Left cardiac atrium (tissue), 4 donors: ENCODE results near the gene EEF1G. TPM values are rescaled to one million over a fixed set of nuclear protein-coding genes. Genes with fewer than 3 reads are reported as not detected.
A peak's percentile ranks its signal among the peaks of the same experiment; 100 is the strongest.

Experiments used
- ATAC-seq, 2 donors: fragments of 200-7000 bp; cut with Tn5 transposase; one replicate each; pipeline ENCODE4 v1.9.1; 2020; ENCODE audit warnings: mild to moderate bottlenecking in 2 of 2, moderate library complexity in 2 of 2
- DNase-seq: peaks from one replicate; pipeline ENCODE4 v3.0.0-alpha.2; 2020
- intact Hi-C, 2 donors: fragments of 100-400 bp; cut with DNase I; formaldehyde crosslinking; loops; one replicate each; pipeline versions ENCODE4 v1.14.1 to v1.15.1; 2022 to 2023
- total RNA-seq, 2 donors: library from RNA; stranded (reverse); fragmentation: NEBNext Ultra II Directional; extraction: Animal tissue kit (Norgen Biotek cat#: 25700); gene quantifications; one replicate each; pipeline ENCODE4 v1.2.1, GENCODE V29; 2021
- donor health status: DM: no; HTN: yes; CAD: no.
- donor health status: DM: no; HTN: yes; CAD: no; lungs with severe emphysema.
- donor health status: DM: yes; HTN: yes; CAD: no.
- donor health status: Dilated cardiomyopathy.

Gene EEF1G
- total RNA-seq, 2 donors from 2014 or later: 833 to 894 TPM

- intact Hi-C loops: loop anchor here in 1 of 2 donors (10.0 kb wide), 1 partner anchor 250 kb away; no protein-coding TSS in a partner anchor
- DNase-seq (no peak), ATAC-seq (no peak)
Measured at GRCh38 chr11:62604460-62605120, 30.9 kb upstream of the EEF1G start.

- intact Hi-C loops: loop anchor here in 1 of 2 donors (10.0 kb wide), 1 partner anchor 251 kb away; no protein-coding TSS in a partner anchor
- DNase-seq (no peak), ATAC-seq (no peak)
Measured at GRCh38 chr11:62603776-62604299, 30.1 kb upstream of the EEF1G start.

GRCh38 chr11:62603072-62603408 lies 29.3 kb upstream of the EEF1G start:
- intact Hi-C loops: loop anchor here in 1 of 2 donors (10.0 kb wide), 1 partner anchor 252 kb away; no protein-coding TSS in a partner anchor
- DNase-seq: no peak
- no peak for ATAC-seq

GRCh38 chr11:62602141-62603071 lies 28.7 kb upstream of the EEF1G start:
- peak; percentile 53 to 69 for ATAC-seq
- intact Hi-C loops: loop anchor here in 1 of 2 donors (10.0 kb wide), 1 partner anchor 252 kb away; no protein-coding TSS in a partner anchor
- peak; percentile 67 for DNase-seq

- peak; percentile 86 to 91 for ATAC-seq
Measured at GRCh38 chr11:62601372-62602140, 27.9 kb upstream of the EEF1G start, which contains the start of gene MTA2. TSS of gene MTA2 (minus strand) at chr11:62601865. CDS start at chr11:62601450, 415 bp downstream.

GRCh38 chr11:62601122-62601371 lies 27.4 kb upstream of the EEF1G start:
- ATAC-seq (peak; percentile 41 to 43), DNase-seq (peak; percentile 76)
- intact Hi-C loops: loop anchor here in 1 of 2 donors (10.0 kb wide), 1 partner anchor 254 kb away; no protein-coding TSS in a partner anchor

More at GRCh38 chr11:62601372-62602140, 27.9 kb upstream of the EEF1G start, which contains the start of gene MTA2:
- intact Hi-C loops: loop anchor here in 1 of 2 donors (10.0 kb wide), 1 partner anchor 253 kb away; no protein-coding TSS in a partner anchor
- DNase-seq: peak; percentile 97

GRCh38 chr11:62600367-62601121 lies 26.9 kb upstream of the EEF1G start:
- no peak for DNase-seq
- no peak for ATAC-seq
- intact Hi-C loops: loop anchor here in 1 of 2 donors (10.0 kb wide), 1 partner anchor 254 kb away; no protein-coding TSS in a partner anchor

- DNase-seq (no peak), ATAC-seq (no peak)
- intact Hi-C loops: loop anchor here in 1 of 2 donors (10.0 kb wide), 1 partner anchor 255 kb away; no protein-coding TSS in a partner anchor
Measured at GRCh38 chr11:62599901-62600300, 26.2 kb upstream of the EEF1G start.

GRCh38 chr11:62599069-62599696 lies 25.5 kb upstream of the EEF1G start:
- ATAC-seq: peak; percentile 73

GRCh38 chr11:62595124-62595523 lies 21.4 kb upstream of the EEF1G start:
- no peak for ATAC-seq
- intact Hi-C loops: no loop called here
- DNase-seq: no peak

More at GRCh38 chr11:62599069-62599696, 25.5 kb upstream of the EEF1G start:
- peak; percentile 96 for DNase-seq
- intact Hi-C loops: no loop called here

- peak; percentile 85 for DNase-seq
- ATAC-seq: peak in 1 of 2 donors; percentile 22
- intact Hi-C loops: no loop called here
Measured at GRCh38 chr11:62593434-62594044, 19.8 kb upstream of the EEF1G start.

- DNase-seq (no peak), ATAC-seq (no peak)
- intact Hi-C loops: no loop called here
Measured at GRCh38 chr11:62592989-62593421, 19.3 kb upstream of the EEF1G start.

- intact Hi-C loops: no loop called here
- no peak for DNase-seq
Measured at GRCh38 chr11:62592146-62592815, 18.6 kb upstream of the EEF1G start.

GRCh38 chr11:62591448-62592145 lies 17.9 kb upstream of the EEF1G start, which contains the start of gene TUT1:
TSS of gene TUT1 (minus strand) at chr11:62591523. CDS start at chr11:62591485, 38 bp downstream.
- peak; percentile 96 to 97 for ATAC-seq
- intact Hi-C loops: no loop called here

More at GRCh38 chr11:62592146-62592815, 18.6 kb upstream of the EEF1G start:
- ATAC-seq: peak; percentile 7 to 16

GRCh38 chr11:62588966-62589637 lies 15.4 kb upstream of the EEF1G start:
- DNase-seq (peak; percentile 14), ATAC-seq (no peak)
- intact Hi-C loops: no loop called here

More at GRCh38 chr11:62591448-62592145, 17.9 kb upstream of the EEF1G start, which contains the start of gene TUT1:
- DNase-seq: peak; percentile 96
